HepG2 (cell line): ENCODE measurements around the gene P3H3. TPM values are rescaled to one million over a fixed set of nuclear protein-coding genes. Genes with fewer than 3 reads are reported as not detected.
A peak's percentile ranks its signal among the peaks of the same experiment; 100 is the strongest.

Experiments used
- AFF4 ChIP-seq: sonication (generic); formaldehyde crosslinking; IDR thresholded peaks from 2 replicates; pipeline ENCODE4 v1.4.0; 2020; ENCODE audit warnings: missing genetic modification reagents
- BRCA1 ChIP-seq: sonication (generic); formaldehyde crosslinking; IDR thresholded peaks from 2 replicates; pipeline ENCODE4 v1.4.0; 2020; ENCODE audit warnings: missing genetic modification reagents
- E2F2 ChIP-seq: sonication (generic); formaldehyde crosslinking; IDR thresholded peaks from 2 replicates; pipeline ENCODE4 v1.4.0; 2020; ENCODE audit warnings: missing genetic modification reagents, borderline replicate concordance
- GFI1 ChIP-seq: sonication (generic); formaldehyde crosslinking; IDR thresholded peaks from 2 replicates; pipeline ENCODE4 v1.5.0; 2020; ENCODE audit warnings: missing genetic modification reagents, mild to moderate bottlenecking, borderline replicate concordance
- HMGXB3 ChIP-seq: sonication (generic); formaldehyde crosslinking; IDR thresholded peaks from 2 replicates; pipeline ENCODE4 v1.4.0; 2020; ENCODE audit warnings: missing genetic modification reagents, borderline replicate concordance
- NCOA2 ChIP-seq: sonication (generic); formaldehyde crosslinking; IDR thresholded peaks from 2 replicates; pipeline ENCODE4 v1.8.0; 2022; ENCODE audit warnings: inconsistent platforms
- RARG ChIP-seq: sonication (generic); formaldehyde crosslinking; IDR thresholded peaks from 2 replicates; pipeline ENCODE4 v1.4.0; 2020; ENCODE audit warnings: low read depth, mild to moderate bottlenecking, missing genetic modification reagents
- SNAPC2 ChIP-seq: sonication (generic); formaldehyde crosslinking; IDR thresholded peaks from 2 replicates; pipeline ENCODE4 v1.8.1; 2022; ENCODE audit warnings: mild to moderate bottlenecking, missing genetic modification reagents
- ZNF503 ChIP-seq: sonication (generic); formaldehyde crosslinking; IDR thresholded peaks from 2 replicates; pipeline ENCODE4 v1.4.0; 2020; ENCODE audit warnings: missing genetic modification reagents
- ZNF598 ChIP-seq: sonication (generic); formaldehyde crosslinking; IDR thresholded peaks from 2 replicates; pipeline ENCODE4 v1.5.1; 2020; ENCODE audit warnings: mild to moderate bottlenecking, missing genetic modification reagents, borderline replicate concordance
- ZNF7 ChIP-seq: IDR thresholded peaks from 2 replicates; pipeline ENCODE4 v1.6.1; 2016; ENCODE audit warnings: missing biosample characterization, missing genetic modification reagents
- ZSCAN9 ChIP-seq: IDR thresholded peaks from 2 replicates; pipeline ENCODE4 v1.6.1; 2016; ENCODE audit warnings: borderline replicate concordance
- polyA plus RNA-seq, 8 experiments: library from polyadenylated mRNA; depleted of rRNA in 3 of 8; stranded (reverse) in 7 of 8; unstranded in 1 of 8; fragments of >200 nt; fragmentation: Illumina TruSeq in 4 of 8; extraction: Trizol in 4 of 8; gene quantifications; 2 replicates each; pipeline versions ENCODE4 v1.2.1 to v1.2.3, GENCODE V29; 2011 to 2016; ENCODE audit warnings: low read depth in 4 of 8, missing spikeins in 1 of 8, mixed read lengths in 1 of 8; ENCODE audit not compliant: insufficient read depth in 1 of 8
- total RNA-seq, 5 experiments: library from RNA; depleted of rRNA; stranded (reverse); fragments of >200 nt; fragmentation: Illumina TruSeq; extraction: Trizol; gene quantifications; 2 replicates each; pipeline ENCODE4 v1.2.3, GENCODE V29; 2016; ENCODE audit warnings: low read depth in 1 of 5

Gene P3H3
- total and polyA plus RNA-seq, 2 of the 13 experiments (the other 11 are each of a cell fraction or from before 2014, with no cell fraction given) = 20.1 to 20.5 TPM

- TF ChIP-seq AFF4 (CRISPR knock-in tag) (peak; percentile 78; the same call in 1 of the 2 replicates), ZNF7 (CRISPR knock-in tag) (no peak), BRCA1 (no peak; the same call in 1 of the 2 replicates), GFI1 (0 out of 2 replicates have a peak, but pooled peaks have one; percentile 26), HMGXB3 (peak; percentile 72; the same call in 1 of the 2 replicates), SNAPC2 (no peak), ZNF598 (CRISPR knock-in tag) (no peak), RARG (no peak), E2F2 (CRISPR knock-in tag) (no peak), NCOA2 (peak; percentile 45; the same call in 1 of the 2 replicates), ZNF503 (CRISPR knock-in tag) (0 out of 2 replicates have a peak, but pooled peaks have one; percentile 35), ZSCAN9 (peak; percentile 75)
These were observed 39.4 kb downstream of the P3H3 start, which contains the start of gene TPI1 (continued) for GRCh38 chr12:6867413-6868210.
